GM19372 (cell line): ENCODE data around the gene KBTBD8.
A peak's percentile ranks its signal among the peaks of the same experiment; 100 is the strongest.

Experiments used
- ATAC-seq: cut with Tn5 transposase; IDR thresholded peaks from one replicate; pipeline ENCODE4 v1.9.1; 2021; ENCODE audit warnings: mild to moderate bottlenecking, low read depth, moderate library complexity; ENCODE audit not compliant: unreplicated experiment

The KBTBD8 gene

DNA sequence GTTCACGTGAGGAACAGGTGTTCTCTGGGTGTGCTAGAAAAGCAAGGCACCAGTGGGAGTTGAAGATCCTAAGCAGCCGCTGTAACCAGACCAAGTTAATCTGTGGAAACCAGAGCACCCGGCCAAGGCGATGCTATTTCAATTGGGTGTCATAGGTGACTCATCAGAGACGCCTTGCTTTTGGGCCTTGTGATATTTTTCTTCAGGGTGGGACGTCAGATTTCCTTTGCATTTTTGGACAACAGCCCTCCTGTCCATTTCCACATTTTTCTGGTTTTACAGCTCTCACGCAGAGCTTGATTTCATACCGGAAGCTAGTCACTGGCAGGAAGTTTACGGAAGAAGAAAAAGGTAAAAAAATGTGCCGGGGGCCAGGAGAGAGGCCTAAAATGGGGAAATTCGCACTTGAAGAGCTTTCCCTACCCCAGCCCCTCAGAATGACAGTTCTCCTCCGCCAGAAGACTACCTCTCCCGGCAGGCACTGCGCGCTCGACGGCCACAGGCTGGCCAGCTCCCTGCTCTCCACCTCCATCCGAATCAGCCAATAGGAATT is 471 bp upstream of the KBTBD8 start:
- ATAC-seq, result no peak

DNA sequence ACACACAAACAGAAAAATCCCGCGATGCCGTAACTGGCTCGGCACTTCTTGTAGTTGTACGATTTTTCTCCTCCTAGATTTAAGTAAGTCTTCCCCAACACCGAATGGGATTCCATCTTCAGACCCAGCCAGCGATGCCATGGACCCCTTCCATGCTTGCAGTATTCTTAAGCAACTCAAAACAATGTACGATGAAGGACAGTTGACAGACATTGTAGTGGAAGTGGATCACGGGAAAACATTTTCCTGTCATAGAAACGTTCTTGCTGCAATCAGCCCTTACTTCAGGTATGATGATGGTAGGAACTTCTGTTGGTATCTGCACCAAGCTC is 763 bp downstream of the KBTBD8 start:
- no peak for ATAC-seq

DNA sequence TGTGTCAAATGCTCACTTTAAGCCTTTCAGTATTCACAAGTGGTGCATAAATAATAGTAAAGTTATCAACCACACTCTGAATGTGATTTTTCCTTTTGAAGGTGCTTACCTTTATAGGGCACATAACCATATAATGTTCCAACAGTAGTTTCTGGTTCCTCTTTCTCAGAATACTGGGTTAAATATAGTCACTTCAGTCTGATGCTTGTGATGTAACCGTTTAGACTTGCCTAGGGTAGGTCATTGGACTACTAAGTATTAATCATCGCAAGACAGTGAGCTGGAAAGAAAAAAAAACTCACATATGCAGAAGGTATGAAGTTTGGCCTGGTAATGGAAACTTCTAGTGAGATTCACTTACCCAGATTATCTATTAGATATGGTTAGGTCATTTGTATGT is 1.9 kb downstream of the KBTBD8 start:
- peak; percentile 49 for ATAC-seq

DNA sequence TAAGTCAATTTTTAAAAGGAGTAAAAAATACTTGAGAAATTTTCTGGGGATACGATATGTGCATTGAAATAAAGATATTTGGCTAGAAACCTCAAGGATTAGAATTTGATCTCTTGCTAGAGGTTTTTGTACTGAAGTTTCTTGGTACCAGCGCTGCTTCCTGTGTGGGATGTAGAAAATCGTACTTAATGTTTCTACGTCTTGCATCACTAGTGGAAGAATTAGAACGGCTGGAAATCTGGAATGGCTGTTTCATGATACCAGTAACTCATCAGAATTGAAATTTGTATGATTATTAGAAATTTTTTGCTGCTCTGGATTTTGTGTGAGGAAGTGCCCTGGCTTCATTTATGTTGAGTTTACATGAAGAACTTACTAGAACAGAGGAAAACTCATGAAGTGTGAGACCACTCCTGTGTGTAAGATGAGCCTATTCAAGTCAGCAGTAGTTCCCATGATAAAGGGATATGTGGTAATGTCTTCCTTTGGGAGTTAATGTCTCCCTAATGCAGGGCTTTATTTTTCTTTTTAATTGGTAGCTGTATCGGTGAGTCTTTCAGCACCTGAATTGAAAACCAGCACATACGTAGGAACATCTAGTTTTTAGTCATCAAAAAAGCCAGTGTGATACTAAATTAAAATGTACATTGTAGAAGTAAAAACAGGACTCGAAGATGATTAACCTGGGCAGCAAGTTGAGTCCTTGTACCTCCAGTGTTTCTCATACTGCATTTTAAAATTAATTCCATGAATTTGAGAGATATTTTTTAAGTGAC is 3.2 kb downstream of the KBTBD8 start:
- ATAC-seq, result no peak

DNA sequence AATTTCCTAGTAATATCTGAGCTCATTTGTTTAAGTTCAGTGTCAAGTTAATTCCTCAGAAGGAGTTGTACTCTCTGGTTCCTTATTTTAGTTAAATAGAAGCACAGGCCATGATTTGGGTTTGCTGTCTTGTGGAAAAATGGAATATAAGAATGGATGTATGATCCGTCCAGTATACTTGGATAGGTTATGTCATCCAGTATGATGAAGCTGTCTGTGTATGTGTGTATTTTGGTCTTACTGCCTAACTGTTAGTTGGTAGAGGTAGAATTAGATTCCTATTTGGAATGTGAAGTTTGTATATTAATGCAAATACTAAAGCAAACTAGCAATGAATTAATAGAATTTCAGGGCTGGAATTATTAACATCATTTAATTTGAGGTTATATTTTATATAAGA is 7.9 kb downstream of the KBTBD8 start:
- no peak for ATAC-seq

DNA sequence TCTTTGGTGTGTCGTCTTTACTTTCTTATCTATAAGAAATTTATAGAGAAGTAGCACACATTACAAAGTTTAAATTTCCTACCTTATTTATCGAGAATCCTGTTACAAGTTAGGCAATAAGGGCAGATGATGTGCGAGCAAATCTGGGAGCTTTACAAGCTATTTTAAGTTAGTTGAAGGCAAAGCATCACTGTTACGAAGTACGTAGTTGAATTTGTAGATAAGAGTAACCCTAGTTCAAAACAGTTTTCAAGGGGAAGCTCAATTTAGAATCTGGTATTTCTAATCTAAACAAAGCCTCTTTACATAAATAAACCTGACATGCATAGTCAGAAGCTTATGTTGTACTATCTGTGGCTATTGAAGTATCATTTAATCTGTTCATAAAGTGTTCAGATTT is 8.4 kb downstream of the KBTBD8 start:
- ATAC-seq, result no peak

DNA sequence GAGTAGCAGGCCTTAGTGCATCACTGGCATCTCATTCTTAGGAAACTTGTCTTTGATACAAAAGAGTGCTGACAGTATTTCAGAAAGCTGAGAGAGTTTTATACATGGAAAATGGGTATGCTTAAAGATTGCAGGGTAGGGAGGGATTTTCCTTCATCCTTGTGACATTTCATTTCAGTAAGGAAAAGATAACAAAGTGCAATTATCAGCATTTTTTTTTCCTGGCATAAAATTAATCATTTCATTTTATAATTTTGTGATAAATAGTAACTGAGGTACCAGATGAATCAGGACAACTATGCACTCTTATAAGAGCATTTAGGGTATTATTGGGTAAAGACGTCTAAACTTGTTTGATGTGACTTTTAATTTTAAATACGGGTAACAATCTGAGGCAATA is 10.3 kb downstream of the KBTBD8 start:
- no peak for ATAC-seq

DNA sequence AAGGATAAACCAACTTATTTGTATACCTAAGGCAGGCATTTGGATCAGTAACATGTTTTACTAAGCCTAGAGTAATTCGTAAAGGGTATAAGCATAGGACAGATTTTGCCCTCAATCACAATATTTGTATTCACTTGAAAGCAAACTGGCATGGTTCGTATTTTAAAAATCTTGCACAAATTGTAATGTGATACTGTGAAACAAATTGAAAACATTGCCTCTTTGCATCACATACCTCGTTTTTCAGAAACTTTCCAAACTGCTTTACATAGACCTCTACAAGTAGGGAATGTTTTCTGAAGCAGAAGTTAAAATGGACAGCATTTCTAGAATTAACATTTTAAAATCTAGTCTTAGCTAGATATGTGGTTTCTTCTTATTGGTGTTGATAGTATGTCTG is 11.6 kb downstream of the KBTBD8 start:
- ATAC-seq, result no peak

DNA sequence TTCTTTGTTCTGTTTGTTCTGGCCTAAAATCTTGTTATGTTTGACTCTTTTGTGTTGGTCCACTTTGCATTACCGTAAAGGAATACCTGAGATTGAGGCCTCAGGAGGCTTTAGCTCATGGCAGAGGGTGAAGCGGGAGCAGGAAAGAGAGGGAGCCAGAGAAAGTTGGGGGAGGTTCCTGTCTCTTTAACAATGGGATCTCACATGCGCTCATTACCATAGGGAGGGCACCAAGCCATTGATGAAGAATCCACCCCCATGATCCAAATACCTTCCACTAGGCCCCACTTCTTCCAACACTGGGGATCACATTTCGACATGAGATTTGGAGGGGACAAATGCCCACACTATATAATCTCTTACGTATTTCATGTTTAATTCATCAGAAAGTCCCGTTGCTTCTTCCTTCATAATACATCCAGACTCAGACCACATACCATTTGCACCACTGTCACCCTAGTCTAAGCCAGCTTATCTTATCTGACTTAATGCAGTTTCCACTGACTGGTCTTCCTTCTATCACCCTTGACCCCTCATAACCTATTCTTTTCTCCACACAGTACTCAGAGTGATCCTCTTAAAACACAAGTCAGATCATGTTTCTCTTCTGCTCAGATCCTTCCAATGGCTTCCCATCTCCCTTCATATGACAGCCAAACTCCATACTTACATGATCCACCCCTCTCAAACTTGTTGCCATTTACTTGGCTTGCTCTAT is 13.5 kb downstream of the KBTBD8 start:
- no peak for ATAC-seq

DNA sequence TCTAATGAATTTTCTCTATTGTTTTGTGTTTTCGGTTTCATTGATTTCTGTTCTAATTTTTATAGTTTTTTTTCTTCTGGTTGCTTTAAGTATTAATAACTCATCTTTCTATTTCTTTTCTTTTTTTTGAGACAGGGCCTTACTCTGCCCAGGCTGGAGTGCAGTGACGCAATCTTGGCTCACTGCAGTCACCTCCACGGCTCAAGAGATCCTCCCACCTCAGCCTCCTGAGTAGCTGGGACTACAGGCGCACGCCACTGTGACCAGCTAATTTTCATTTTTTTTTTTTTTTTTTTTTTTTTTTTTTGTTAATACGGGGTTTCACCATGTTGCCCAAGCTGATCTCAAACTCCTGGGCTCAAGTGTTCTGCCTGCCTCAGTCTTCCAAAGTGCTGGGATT is 14.5 kb downstream of the KBTBD8 start:
- no peak for ATAC-seq

DNA sequence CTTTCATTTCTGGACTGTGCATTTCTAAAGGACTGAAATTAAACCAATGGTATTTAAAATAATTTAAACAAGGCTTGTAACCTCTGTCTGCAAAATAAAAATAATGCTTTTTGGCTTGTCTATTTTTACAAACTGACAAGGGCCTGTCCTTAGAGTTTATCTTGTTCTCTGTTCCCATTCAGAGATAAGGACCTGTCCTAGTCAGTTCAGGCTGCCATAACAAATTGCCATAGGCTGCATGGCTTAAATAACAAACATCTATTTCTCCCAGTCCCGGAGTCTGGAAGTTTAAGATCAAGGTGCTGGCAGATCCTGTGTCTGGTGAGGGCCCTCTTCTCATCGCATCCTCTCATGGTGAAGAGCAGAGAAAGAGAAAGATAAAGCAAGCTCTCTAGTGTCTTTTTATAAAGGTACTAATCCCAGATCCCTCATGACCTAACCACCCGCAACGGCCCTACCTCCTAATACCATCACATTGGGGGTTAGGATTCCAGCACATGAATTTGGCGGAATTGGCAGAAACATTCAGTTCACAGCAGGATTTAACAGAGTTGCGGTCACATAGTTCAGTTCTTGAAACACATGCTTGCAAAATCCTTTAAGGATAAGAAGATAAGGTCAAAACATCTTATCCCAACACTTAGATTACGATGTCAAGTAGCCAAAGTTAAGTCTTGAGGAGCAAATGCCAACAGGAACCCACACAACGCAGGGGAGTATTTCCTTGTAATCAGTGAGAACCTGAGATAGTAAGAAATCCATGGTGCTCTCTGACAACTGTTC is 17.8 kb downstream of the KBTBD8 start:
- ATAC-seq, result no peak

DNA sequence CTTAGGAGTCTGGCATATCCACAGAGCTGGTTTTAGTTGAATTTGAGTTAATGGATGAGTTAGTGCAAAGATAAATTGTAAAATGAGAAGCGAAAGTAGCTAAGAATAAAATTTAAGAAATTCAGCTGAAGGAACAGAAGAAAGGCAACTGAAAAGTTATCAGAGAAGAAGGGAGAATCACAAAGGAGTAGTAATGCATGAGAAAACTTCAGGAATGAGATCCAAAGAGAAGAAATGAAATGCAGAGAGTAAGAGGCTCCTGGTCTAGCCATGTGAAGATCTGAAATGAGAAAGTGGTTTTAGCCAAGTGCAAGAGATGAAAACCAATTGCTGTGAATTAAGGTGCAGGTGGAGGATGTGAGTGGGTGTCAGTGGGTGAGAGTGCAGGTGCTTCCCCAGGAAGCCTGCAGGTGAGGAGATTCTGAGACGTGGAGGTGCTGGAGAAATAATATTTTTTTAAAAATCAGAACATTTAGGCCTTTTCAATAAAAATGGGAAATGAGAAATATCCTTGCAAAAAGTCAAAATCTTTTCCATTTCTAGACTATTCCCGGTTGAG is 18.5 kb downstream of the KBTBD8 start:
- peak; percentile 44 for ATAC-seq

DNA sequence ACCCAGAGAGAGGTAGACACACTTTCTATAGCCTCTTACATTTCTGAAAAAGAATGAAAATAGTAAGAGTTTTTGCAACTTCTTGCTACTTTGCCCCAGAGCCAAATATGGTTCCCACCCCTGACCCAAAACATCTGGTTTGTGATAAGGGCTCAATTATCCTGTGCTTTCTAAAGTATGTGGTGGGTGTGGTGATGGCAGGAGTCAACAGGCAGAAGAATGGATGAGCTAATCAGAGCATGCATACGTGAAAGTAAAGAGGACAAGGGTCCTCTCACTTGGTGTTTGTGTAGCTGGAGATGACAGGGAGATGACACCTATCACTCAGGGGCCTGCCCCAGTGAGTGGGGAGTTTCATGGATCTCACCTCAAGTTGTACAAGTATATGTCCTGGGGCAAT is 19.1 kb downstream of the KBTBD8 start:
- ATAC-seq, result peak; percentile 7

DNA sequence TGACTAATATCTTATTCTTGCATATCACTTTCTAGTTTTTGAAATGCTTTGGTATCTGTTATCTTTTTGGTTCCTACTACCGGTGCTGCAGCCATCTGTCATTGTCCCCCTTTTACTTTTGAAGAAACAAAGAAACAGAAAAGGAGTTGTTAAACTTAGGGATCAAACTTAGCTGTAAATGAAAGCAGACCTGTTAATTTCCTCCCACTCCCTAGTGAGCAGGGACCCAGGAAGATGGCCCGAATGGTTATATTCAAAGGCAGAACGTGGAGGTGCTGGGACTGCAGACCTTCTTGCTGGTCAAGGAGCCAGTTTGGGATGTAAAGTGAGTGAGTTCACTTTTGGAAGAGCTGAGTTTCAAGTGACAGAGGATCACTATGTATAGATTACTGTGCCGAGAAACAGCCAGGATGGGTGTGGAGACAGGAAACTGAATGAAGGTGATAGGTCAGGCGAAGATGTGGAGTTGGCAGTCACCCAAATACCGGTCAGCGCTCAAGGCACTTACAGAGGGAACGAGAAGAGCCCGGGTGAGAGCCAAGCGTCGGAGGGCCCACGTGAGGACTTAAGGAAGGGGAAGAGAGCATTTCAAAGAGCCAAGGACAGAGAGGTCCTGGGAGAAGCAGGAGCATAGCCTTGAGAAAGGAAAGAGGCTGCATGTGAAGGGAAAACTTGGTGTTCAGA is 20.1 kb downstream of the KBTBD8 start:
- peak; percentile 38 for ATAC-seq

DNA sequence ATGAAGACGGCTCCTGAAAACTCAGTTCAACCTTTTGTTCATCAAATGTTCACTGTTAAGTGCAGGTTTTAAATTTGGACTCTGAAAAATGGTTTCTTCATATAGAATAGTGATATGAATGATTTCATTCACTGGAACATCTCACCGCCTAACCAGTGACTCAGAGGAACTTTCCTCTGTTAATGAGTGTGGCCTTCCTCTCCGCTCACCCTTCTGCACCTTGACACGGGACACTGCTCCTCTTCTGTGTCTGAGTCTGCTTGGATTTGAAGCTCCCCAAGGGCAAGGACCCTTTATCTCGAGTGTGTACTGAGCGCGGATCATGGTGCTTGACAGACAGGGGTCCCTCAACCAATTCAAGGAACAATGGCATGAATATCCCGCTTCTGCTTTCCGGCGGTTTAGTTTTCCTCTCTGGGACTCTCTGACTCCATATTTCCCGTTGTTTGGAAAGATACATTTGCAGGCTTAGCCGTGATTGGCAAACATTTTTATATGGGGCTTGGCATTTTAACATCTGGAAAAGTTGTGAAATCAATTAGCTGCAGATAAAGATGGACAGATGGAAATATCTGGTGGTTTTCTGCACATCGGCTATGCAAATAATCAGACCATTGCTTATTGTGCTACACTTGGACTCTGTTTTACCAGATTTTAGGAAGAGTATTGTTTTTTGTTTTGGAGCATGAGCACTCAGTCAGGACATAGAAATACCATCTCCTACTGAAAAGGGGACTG is 20.9 kb downstream of the KBTBD8 start:
- ATAC-seq, result peak; percentile 36

DNA sequence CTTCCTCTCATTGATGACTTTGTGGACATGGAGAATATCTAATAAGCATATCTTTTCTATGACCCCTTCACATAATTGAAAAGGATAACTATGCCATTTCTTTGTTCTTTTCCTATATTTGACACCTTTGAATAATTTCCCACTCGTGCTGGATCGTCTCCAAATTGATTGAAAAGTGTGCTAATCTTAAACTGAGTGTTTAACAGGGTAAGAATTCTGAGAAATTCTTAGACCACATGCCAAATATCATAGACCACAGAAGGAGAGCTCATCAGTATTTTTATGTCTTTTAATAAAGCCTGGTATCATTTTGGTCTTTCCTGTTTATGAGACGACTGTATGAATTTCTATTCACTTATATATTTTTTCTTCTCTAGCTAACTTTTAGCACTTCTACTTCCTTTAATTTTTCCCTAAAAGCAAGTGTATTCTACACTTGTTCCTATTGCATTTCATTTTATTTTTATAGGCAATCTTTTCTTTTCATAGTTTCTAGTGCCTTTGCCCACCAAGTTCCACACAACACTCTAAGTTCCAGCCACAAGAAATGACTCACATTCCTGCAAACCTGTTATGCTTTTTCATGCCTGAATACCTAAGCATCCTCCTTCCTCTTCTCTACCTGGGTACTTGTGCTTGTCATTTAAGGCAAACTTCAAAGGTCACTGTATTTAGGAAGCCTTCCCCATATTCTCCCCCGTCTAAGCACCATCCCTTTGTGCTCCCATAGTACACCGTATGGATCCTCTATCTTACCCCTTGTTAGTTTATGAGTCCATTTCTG is 30.1 kb downstream of the KBTBD8 start:
- ATAC-seq, result no peak

DNA sequence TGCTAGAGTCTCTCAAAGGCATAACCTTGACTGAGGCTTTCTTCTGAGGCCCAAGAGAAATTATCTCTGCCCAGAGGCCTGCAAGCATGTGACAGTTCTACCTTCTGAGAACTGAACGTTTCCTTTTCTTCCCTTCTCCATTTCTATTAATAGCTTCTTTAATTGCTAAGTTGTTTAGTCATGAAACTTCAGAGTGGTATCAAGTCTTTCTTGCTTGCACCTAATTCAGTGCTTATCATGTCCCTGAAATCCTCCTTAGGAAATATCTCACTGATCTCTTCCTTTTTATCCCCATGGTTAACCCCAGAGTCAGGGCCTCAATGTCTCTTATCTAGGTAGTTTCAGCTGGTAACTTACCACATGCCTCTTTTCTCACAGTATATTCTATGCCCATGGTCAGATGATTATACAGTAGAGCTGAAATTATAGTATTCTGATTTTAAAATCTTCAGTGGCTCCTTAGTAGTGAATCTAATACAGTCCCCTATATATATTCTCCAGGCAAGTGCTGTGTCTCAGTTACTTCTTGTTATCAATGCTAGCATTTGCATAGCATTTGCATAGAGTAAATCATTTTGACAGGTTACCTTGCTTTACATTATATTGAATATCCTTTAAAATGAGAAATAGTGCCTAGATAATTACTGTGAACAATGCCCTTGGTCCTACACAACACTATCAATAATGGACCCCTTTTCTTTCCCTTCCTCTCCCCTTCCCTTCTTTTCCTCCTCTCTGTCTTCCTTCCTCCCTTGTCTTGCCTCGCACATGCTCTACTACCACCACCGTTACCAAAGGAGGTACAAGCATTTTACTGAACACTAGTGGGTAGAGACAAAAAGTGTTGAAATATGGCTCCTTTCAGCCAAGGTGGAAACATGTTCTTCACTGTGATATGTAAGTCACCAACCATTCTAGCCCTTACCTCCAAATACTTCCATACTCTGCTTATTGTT is 33.0 kb downstream of the KBTBD8 start:
- peak; percentile 64 for ATAC-seq

DNA sequence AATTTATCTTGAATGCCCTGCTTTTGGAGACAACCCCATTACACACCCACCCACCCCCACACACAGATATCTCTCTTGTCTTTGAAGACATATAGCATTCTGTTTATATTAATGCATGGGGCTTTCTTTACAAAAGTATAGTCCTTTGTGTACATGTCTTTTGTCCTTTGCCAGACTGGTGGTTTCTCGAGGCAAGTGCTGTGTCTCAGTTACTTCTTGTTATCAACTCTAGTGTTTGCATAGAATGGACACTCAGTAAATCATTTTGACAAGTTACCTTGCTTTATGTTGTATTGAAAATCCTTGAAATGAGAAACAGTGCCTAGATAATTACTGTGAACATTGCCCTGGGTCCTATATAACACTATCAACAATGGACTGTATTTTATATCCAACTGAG is 33.9 kb downstream of the KBTBD8 start:
- no peak for ATAC-seq
